Transverse colon (tissue), 4 donors: Measurements from ENCODE around the gene ANKS1B. TPM values are rescaled to one million over a fixed set of nuclear protein-coding genes. Genes with fewer than 3 reads are reported as not detected.
A peak's percentile ranks its signal among the peaks of the same experiment; 100 is the strongest.

ENCODE experiments used
- DNase-seq: peaks from one replicate; pipeline ENCODE4 v3.0.0-alpha.2; 2019
- H3K27ac ChIP-seq, 4 donors: fragments of 200-600 bp; sonication (generic); 2 replicates each; pipeline ENCODE4 v1.5.1; 2016 to 2018; ENCODE audit warnings: inconsistent platforms in 4 of 4
- H3K27me3 ChIP-seq: fragments of 200-600 bp; sonication (generic); 2 replicates; pipeline ENCODE4 v1.5.1; 2017; ENCODE audit warnings: inconsistent platforms
- H3K36me3 ChIP-seq, 4 donors: fragments of 200-600 bp; sonication (generic); 2 replicates each; pipeline ENCODE4 v1.5.1; 2017 to 2019; ENCODE audit warnings: inconsistent platforms in 4 of 4
- H3K4me1 ChIP-seq, 4 donors: fragments of 200-600 bp; sonication (generic); 2 replicates each; pipeline ENCODE4 v1.5.1; 2017 to 2020; ENCODE audit warnings: inconsistent platforms in 4 of 4
- H3K4me3 ChIP-seq, 4 donors: fragments of 200-600 bp; sonication (generic); 1 replicate in 1 of 4; 2 replicates in 3 of 4; pipeline versions ENCODE4 v1.5.1 to v1.6.1; 2017 to 2019; ENCODE audit warnings: inconsistent platforms in 4 of 4
- H3K9me3 ChIP-seq, 2 donors: fragments of 200-600 bp; sonication (generic); 2 replicates each; pipeline ENCODE4 v1.5.1; 2017 to 2019; ENCODE audit warnings: inconsistent platforms in 2 of 2
- EP300 ChIP-seq: sonication (generic); formaldehyde crosslinking; IDR thresholded peaks from one replicate; pipeline ENCODE4 v1.6.1; 2017; ENCODE audit warnings: antibody characterized with exemption, low read depth
- POLR2A ChIP-seq: fragments of 450-650 bp; IDR thresholded peaks from one replicate; pipeline ENCODE4 v1.6.1; 2016; ENCODE audit warnings: antibody characterized with exemption, mild to moderate bottlenecking, moderate library complexity
- POLR2AphosphoS5 ChIP-seq, 3 donors: sonication (generic); formaldehyde crosslinking; IDR thresholded peaks; one replicate each; pipeline ENCODE4 v1.6.1; 2016; ENCODE audit warnings: antibody characterized with exemption in 3 of 3
- WGBS, 2 donors: methylation state at CpG; one replicate each; pipeline ENCODE4 v1.1.5; 2018; ENCODE audit warnings: low coverage in 1 of 2; 5-methylcytosine and 5-hydroxymethylcytosine counted together
- in situ Hi-C, 4 donors: fragments of 200-750 bp; cut with MboI; loops; one replicate each; pipeline versions ENCODE4 v1.15.0 to v1.15.1; 2017; ENCODE audit warnings: low sequenced_read_pairs in 3 of 4, low pct_ligation_motif_present in 1 of 4, low pct_unique_long_range_greater_than_20kb in 1 of 4
- intact Hi-C: fragments of 100-400 bp; cut with DNase I; formaldehyde crosslinking; loops from one replicate; pipeline ENCODE4 v1.15.1; 2023; ENCODE audit warnings: low total_unique reads
- total RNA-seq, 4 donors: library from RNA; depleted of rRNA; stranded (reverse); fragments of >200 nt; gene quantifications; one replicate each; pipeline ENCODE4 v1.1.0, GENCODE V29; 2016
- TF ChIP-seq, protein P1 (sequence below), 5 experiments: fragments of 200-600 bp in 3 of 5; fragments of 450-650 bp in 2 of 5; sonication (generic) in 3 of 5; IDR thresholded peaks; 1 replicate in 2 of 5; 2 replicates in 3 of 5; pipeline ENCODE4 v1.5.1; 2016 to 2017; ENCODE audit warnings: antibody characterized with exemption in 5 of 5, inconsistent platforms in 3 of 5, mild to moderate bottlenecking in 2 of 5, moderate library complexity in 1 of 5

The ANKS1B gene
- total RNA-seq, 4 donors from 2014 or later = 1.4 to 6.4 (median 3.5) TPM; not detected in 1

DNA sequence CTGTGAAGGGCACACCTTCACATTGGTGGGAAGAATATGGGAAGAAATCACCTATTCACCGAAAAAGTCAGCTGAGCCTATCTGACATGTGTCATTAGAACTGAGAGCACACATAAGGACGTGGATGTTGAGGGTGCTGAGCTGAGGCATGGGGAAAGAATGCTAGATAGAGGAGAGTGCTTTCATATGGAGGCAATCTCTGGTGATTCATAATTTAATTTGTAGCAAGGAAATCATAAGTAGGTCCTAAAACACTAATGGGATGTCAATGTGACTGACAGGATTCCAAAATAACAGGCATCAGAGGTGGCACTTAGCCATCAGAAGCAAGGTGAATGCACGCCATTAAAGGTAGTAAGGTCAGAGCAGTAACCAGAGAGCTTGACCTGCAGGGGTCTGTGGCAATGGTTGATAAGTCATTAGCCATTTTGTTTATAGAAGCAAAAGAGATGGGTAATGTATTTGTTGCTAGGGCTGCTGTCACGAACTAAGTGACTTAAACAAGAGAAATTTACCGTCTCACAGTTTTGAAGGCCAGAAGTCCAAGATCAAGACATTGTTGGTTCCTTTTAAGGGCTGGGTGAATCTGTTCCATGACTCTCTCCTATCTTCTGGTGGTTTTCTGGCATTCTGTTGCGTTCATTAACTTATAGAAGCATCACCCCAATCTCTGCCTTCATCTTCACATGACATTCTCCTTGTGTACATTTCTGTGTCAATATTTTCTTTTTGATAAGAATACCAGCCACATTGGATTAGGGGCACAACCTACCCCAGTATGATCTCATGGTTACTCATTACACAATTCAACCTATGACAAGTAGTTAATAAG is 69.3 kb downstream of the ANKS1B start:
- H3K9me3 ChIP-seq = no peaks in the 10 kb centered on the region
- H3K4me1 ChIP-seq = peaks cover 0 to 5% (median 0%) of the 10 kb centered on the region in 4 donors
- in situ Hi-C loops = no loop called here
- H3K27ac ChIP-seq = no peak overlapping the region
- no peaks in the 10 kb centered on the region for H3K36me3 ChIP-seq
- no peak overlapping the region for H3K4me3 ChIP-seq
- H3K27me3 ChIP-seq = no peaks in the 10 kb centered on the region
- WGBS, 2 donors = 72 to 80% methylated on average over 6 of the region's 6 CpGs
- TF ChIP-seq, protein P1, sequence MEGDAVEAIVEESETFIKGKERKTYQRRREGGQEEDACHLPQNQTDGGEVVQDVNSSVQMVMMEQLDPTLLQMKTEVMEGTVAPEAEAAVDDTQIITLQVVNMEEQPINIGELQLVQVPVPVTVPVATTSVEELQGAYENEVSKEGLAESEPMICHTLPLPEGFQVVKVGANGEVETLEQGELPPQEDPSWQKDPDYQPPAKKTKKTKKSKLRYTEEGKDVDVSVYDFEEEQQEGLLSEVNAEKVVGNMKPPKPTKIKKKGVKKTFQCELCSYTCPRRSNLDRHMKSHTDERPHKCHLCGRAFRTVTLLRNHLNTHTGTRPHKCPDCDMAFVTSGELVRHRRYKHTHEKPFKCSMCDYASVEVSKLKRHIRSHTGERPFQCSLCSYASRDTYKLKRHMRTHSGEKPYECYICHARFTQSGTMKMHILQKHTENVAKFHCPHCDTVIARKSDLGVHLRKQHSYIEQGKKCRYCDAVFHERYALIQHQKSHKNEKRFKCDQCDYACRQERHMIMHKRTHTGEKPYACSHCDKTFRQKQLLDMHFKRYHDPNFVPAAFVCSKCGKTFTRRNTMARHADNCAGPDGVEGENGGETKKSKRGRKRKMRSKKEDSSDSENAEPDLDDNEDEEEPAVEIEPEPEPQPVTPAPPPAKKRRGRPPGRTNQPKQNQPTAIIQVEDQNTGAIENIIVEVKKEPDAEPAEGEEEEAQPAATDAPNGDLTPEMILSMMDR (IDR thresholded peaks at IDR 0.05) = no peak
- TF ChIP-seq EP300 (no peak), POLR2AphosphoS5 (IDR thresholded peaks at IDR 0.05) (no peak), POLR2A (no peak)
- DNase-seq = no peak
- intact Hi-C loops = loop anchor here (10.0 kb wide), 1 partner anchor 59 kb away; no protein-coding TSS in a partner anchor

DNA sequence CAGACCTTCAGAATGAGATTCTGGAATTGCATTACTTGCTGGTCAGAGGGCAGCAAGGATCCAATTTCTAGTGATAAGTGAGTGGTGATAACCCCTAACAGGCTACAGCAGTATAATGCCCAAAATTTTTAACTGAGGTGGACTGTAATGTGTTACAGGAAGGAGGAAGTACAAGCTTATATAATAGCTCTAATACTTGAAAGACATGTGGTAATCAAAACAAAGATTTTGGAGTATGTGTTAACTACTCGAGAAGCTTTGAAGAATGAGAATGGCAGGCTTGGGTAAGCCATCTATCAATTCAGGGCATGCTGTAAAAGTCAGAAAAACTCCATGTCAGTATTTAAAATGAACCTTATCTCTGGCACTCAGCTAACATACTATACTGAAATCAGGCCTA is 70.5 kb downstream of the ANKS1B start:
- Histone ChIP-seq H3K36me3 (no peaks in the 10 kb centered on the region), H3K27ac (no peak overlapping the region), H3K4me1 (peaks cover 0 to 7% (median 0%) of the 10 kb centered on the region in 4 donors), H3K4me3 (no peak overlapping the region), H3K27me3 (no peaks in the 10 kb centered on the region), H3K9me3 (no peaks in the 10 kb centered on the region)
- in situ Hi-C loops = no loop called here
- no peak for DNase-seq
- no peak for TF ChIP-seq POLR2A
- TF ChIP-seq POLR2AphosphoS5 (IDR thresholded peaks at IDR 0.05) = no peak
- TF ChIP-seq EP300 = no peak
- TF ChIP-seq, protein P1 (IDR thresholded peaks at IDR 0.05) = no peak
- intact Hi-C loops = loop anchor here (10.0 kb wide), 1 partner anchor 61 kb away; no protein-coding TSS in a partner anchor
- WGBS, 2 donors = 23 to 50% methylated on average over 1 of the region's 1 CpG

DNA sequence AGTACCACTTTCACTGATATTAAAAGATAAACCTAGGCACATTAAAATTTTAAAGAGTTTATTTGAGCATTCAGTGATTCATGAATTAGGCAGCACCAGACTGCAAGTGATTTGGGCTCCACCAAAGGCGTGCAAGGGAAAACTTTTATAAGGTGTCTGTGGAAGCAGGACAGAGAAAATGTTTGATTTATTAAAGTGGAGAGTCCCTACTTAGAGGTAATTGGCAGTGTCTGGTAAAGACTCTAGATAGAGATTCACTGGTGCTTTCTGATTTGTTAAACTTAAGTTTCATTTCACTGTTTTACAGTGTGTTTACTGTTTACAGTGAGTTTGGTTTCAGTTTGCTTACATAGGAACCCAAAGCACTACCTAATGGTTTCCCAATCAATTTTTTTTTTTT is 72.8 kb downstream of the ANKS1B start:
- 50 to 67% methylated on average over 1 of the region's 1 CpG for WGBS, 2 donors
- no peak overlapping the region for H3K4me3 ChIP-seq
- TF ChIP-seq POLR2AphosphoS5 (IDR thresholded peaks at IDR 0.05) = no peak
- no peak for TF ChIP-seq POLR2A
- no peak for TF ChIP-seq EP300
- TF ChIP-seq, protein P1 (IDR thresholded peaks at IDR 0.05) = no peak
- H3K27ac ChIP-seq = peak overlapping the region; percentile 51 to 74 (median 70)
- no peaks in the 10 kb centered on the region for H3K27me3 ChIP-seq
- no peak for DNase-seq
- no peaks in the 10 kb centered on the region for H3K36me3 ChIP-seq
- no peaks in the 10 kb centered on the region for H3K9me3 ChIP-seq
- intact Hi-C loops = loop anchor here (10.0 kb wide), 1 partner anchor 63 kb away; no protein-coding TSS in a partner anchor
- peaks cover 0 to 7% (median 0%) of the 10 kb centered on the region in 4 donors for H3K4me1 ChIP-seq
- in situ Hi-C loops = no loop called here

DNA sequence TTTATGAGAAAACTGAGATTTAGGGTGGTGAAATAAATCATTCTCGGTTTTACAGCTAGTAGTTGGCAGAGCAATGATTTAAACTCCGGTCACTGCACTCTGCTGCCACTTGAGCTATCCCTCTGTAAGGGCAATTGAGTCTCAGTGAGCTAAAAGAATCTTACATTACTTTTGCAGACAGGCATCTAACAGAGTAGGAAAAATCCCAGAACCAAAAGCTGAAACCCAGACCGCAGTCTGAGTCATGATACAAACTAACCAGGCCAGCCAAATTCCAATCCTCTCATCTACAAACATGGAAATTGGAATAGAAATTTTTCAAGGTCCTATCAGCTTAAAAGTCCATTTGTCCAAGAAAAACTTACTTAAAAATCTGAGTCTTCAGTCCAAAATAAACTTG is 73.7 kb downstream of the ANKS1B start:
- Histone ChIP-seq H3K36me3 (no peaks in the 10 kb centered on the region), H3K9me3 (no peaks in the 10 kb centered on the region), H3K27ac (peak overlapping the region; percentile 51 to 74 (median 70)), H3K4me3 (no peak overlapping the region), H3K27me3 (no peaks in the 10 kb centered on the region), H3K4me1 (peaks cover 0 to 7% (median 0%) of the 10 kb centered on the region in 4 donors)
- TF ChIP-seq POLR2AphosphoS5 (IDR thresholded peaks at IDR 0.05) = peak; percentile 29 to 38 (median 34)
- TF ChIP-seq, protein P1 (IDR thresholded peaks at IDR 0.05) = no peak
- in situ Hi-C loops = no loop called here
- intact Hi-C loops = loop anchor here (10.0 kb wide), 1 partner anchor 64 kb away; no protein-coding TSS in a partner anchor
- 42 to 48% methylated on average over 3 of the region's 3 CpGs for WGBS, 2 donors
- DNase-seq = no peak
